ENCODE data around the gene RGS9BP. TPM values are rescaled to one million over a fixed set of nuclear protein-coding genes. Genes with fewer than 3 reads are reported as not detected.
A peak's percentile ranks its signal among the peaks of the same experiment; 100 is the strongest.

The RGS9BP gene
- total RNA-seq (2022) (0.75 and 1.0 TPM in 2 replicates), Bru-seq, nascent RNA (percentile 34 among the genes with signal in this experiment), BruChase-seq, experiment 1, labeled RNA remaining after a 2-hour chase (percentile 42 among the genes with signal in this experiment), BruChase-seq, experiment 2, labeled RNA remaining after a 6-hour chase (percentile 35 among the genes with signal in this experiment)
- long read RNA-seq: 0 reads

GRCh38 chr19:32675720-32676185 is at the start of gene RGS9BP:
TSS of gene RGS9BP (plus strand) at chr19:32675848. CDS start at chr19:32676264, 416 bp downstream.
- ChIA-PET CTCF (no interaction called here), POLR2A (interaction anchor here (1.5 kb wide), 1 partner anchor 16 kb away, joined by 5 read pairs; the partner anchor contains the start of gene NUDT19)
- Mint-ChIP-seq H3K36me3 (ENCODE audit: insufficient read depth, unreplicated experiment) (peaks cover 15% of the 10 kb centered on the region), H3K4me1 (ENCODE audit: low read depth, unreplicated experiment) (peaks cover 30% of the 10 kb centered on the region), H3K4me3 (ENCODE audit: unreplicated experiment) (peak within 1 kb of the TSS; percentile 90), H3K27me3 (ENCODE audit: insufficient read depth, unreplicated experiment) (no peaks in the 10 kb centered on the region), H3K9me3 (ENCODE audit: unreplicated experiment) (no peaks in the 10 kb centered on the region), H3K27ac (ENCODE audit: unreplicated experiment) (peak within 1 kb of the TSS; percentile 48)
- H3K9me3 ChIP-seq: no peaks in the 10 kb centered on the region
- DNase-seq: peak; percentile 83 to 86
- no TSS peak for BruUV-seq (replicated peaks)
- H3K4me1 ChIP-seq: peaks cover 9% of the 10 kb centered on the region
- H3K4me3 ChIP-seq (ENCODE audit: low read depth, low read length): peak within 1 kb of the TSS; percentile 90
- intact Hi-C loops (cut with micrococcal nuclease; ENCODE audit: unreplicated experiment): loop anchor here (1.0 to 10.0 kb wide), 3 partner anchors 16 to 271 kb away; partner anchors contain the start of genes DPY19L3 and NUDT19
- H3K27me3 ChIP-seq (replicated peaks; ENCODE audit: control insufficient read depth, insufficient read depth, low read length): no peaks in the 10 kb centered on the region
- TF ChIP-seq CTCF (IDR thresholded peaks at IDR 0.05; ENCODE audit: insufficient read depth in 1 of 2, low read depth in 1 of 2, low read length in 1 of 2, severe bottlenecking in 1 of 2, unreplicated experiment in 1 of 2): no peak
- 0 out of 2 replicates have a peak, but pooled peaks cover 2% of the 10 kb centered on the region for H3K36me3 ChIP-seq (ENCODE audit: control insufficient read depth, insufficient read depth, low read length)

GRCh38 chr19:32626969-32627368 is 48.7 kb upstream of the RGS9BP start:
- no peak overlapping the region for H3K27ac Mint-ChIP-seq (ENCODE audit: unreplicated experiment)
- no peaks in the 10 kb centered on the region for H3K4me1 Mint-ChIP-seq (ENCODE audit: low read depth, unreplicated experiment)
- intact Hi-C loops (cut with micrococcal nuclease; ENCODE audit: unreplicated experiment): no loop called here
- Histone ChIP-seq H3K9me3 (no peaks in the 10 kb centered on the region), H3K4me1 (no peaks in the 10 kb centered on the region), H3K36me3 (ENCODE audit: control insufficient read depth, insufficient read depth, low read length) (no peaks in the 10 kb centered on the region; the same call in none of the 2 replicates), H3K4me3 (ENCODE audit: low read depth, low read length) (no peak overlapping the region), H3K27me3 (replicated peaks; ENCODE audit: control insufficient read depth, insufficient read depth, low read length) (no peaks in the 10 kb centered on the region)
- BruUV-seq (replicated peaks): no TSS peak
- POLR2A ChIA-PET: no interaction called here
- H3K9me3 Mint-ChIP-seq (ENCODE audit: unreplicated experiment): no peaks in the 10 kb centered on the region
- H3K4me3 Mint-ChIP-seq (ENCODE audit: unreplicated experiment): no peak overlapping the region
- H3K27me3 Mint-ChIP-seq (ENCODE audit: insufficient read depth, unreplicated experiment): no peaks in the 10 kb centered on the region
- no peak for TF ChIP-seq CTCF (IDR thresholded peaks at IDR 0.05; ENCODE audit: insufficient read depth in 1 of 2, low read depth in 1 of 2, low read length in 1 of 2, severe bottlenecking in 1 of 2, unreplicated experiment in 1 of 2)
- peaks cover 79% of the 10 kb centered on the region for H3K36me3 Mint-ChIP-seq (ENCODE audit: insufficient read depth, unreplicated experiment)
- DNase-seq: no peak
- CTCF ChIA-PET: no interaction called here

DNA sequence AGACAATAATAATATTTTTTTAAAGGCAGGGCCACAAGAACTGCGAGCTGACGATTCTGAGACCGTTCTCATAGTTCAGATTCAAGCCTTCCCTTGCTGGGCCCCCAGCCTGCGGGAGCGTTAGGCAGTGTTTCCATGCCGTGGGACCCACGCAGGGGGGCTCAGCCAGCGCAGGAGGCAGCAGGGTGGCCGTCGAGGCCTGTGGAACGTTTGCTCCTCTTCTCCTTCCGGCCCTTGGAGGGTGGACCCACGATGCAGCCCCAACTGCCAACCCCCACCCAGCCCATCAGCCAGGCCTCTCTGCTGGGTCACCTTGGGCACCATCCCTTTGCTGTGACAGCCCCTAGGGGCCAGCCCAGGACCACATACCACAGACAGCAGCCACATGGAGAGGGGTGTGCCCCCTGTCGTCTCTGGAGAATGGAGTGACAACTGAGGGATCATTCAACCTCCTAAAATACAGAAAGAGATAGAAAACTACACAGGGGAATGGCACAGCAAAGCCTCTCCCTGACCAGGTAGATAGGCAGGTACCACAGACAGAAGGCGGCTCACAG is 47.9 kb upstream of the RGS9BP start:
- no peaks in the 10 kb centered on the region for H3K9me3 ChIP-seq
- no peak for DNase-seq
- no peaks in the 10 kb centered on the region for H3K9me3 Mint-ChIP-seq (ENCODE audit: unreplicated experiment)
- no peaks in the 10 kb centered on the region for H3K4me1 ChIP-seq
- no peaks in the 10 kb centered on the region for H3K27me3 Mint-ChIP-seq (ENCODE audit: insufficient read depth, unreplicated experiment)
- no peak for TF ChIP-seq CTCF (IDR thresholded peaks at IDR 0.05; ENCODE audit: insufficient read depth in 1 of 2, low read depth in 1 of 2, low read length in 1 of 2, severe bottlenecking in 1 of 2, unreplicated experiment in 1 of 2)
- H3K36me3 Mint-ChIP-seq (ENCODE audit: insufficient read depth, unreplicated experiment): peaks cover 76% of the 10 kb centered on the region
- no TSS peak for BruUV-seq (replicated peaks)
- H3K36me3 ChIP-seq (ENCODE audit: control insufficient read depth, insufficient read depth, low read length): no peaks in the 10 kb centered on the region; the same call in none of the 2 replicates
- no peaks in the 10 kb centered on the region for H3K4me1 Mint-ChIP-seq (ENCODE audit: low read depth, unreplicated experiment)
- intact Hi-C loops (cut with micrococcal nuclease; ENCODE audit: unreplicated experiment): no loop called here
- H3K4me3 ChIP-seq (ENCODE audit: low read depth, low read length): no peak overlapping the region
- H3K27ac Mint-ChIP-seq (ENCODE audit: unreplicated experiment): no peak overlapping the region
- H3K4me3 Mint-ChIP-seq (ENCODE audit: unreplicated experiment): no peak overlapping the region
- no peaks in the 10 kb centered on the region for H3K27me3 ChIP-seq (replicated peaks; ENCODE audit: control insufficient read depth, insufficient read depth, low read length)
- ChIA-PET POLR2A (no interaction called here), CTCF (no interaction called here)

All from Caco-2 (cell line).